GM23338 (cell line): ENCODE results near the gene TTC28. TPM values are rescaled to one million over a fixed set of nuclear protein-coding genes. Genes with fewer than 3 reads are reported as not detected.

Experiments
- ATAC-seq: fragments of 200-7000 bp; cut with Tn5 transposase; 3 replicates; pipeline ENCODE4 v1.9.1; 2020
- DNase-seq: peaks from one replicate; pipeline ENCODE4 v3.0.0-alpha.2; 2015; ENCODE audit warnings: low spot score
- H2AFZ ChIP-seq: fragments of 200-600 bp; sonication (generic); 2 replicates; pipeline ENCODE4 v1.8.0; 2016; ENCODE audit warnings: antibody characterized with exemption, mild to moderate bottlenecking, moderate library complexity
- H3F3A ChIP-seq: fragments of 200-600 bp; sonication (generic); replicated peaks from 2 replicates; pipeline ENCODE4 v1.8.0; 2017; ENCODE audit warnings: antibody characterized with exemption, mixed run types, low read depth
- H3K27ac ChIP-seq: fragments of 200-600 bp; sonication (generic); 2 replicates; pipeline ENCODE4 v1.6.1; 2016; ENCODE audit warnings: low read depth
- H3K27me3 ChIP-seq: fragments of 200-600 bp; sonication (generic); 2 replicates; pipeline ENCODE4 v1.8.0; 2016; ENCODE audit warnings: mild to moderate bottlenecking, mixed run types, moderate library complexity; ENCODE audit not compliant: insufficient read depth
- H3K36me3 ChIP-seq: fragments of 200-600 bp; sonication (generic); 2 replicates; pipeline ENCODE4 v1.8.0; 2016; ENCODE audit warnings: mild to moderate bottlenecking; ENCODE audit not compliant: insufficient read depth
- H3K4me1 ChIP-seq: fragments of 200-600 bp; sonication (generic); 2 replicates; pipeline ENCODE4 v1.8.0; 2016; ENCODE audit warnings: mild to moderate bottlenecking, moderate library complexity; ENCODE audit not compliant: insufficient read depth
- H3K4me2 ChIP-seq: fragments of 200-600 bp; sonication (generic); 2 replicates; pipeline ENCODE4 v1.7.1; 2017; ENCODE audit warnings: mixed run types
- H3K4me3 ChIP-seq: fragments of 200-600 bp; sonication (generic); 2 replicates; pipeline ENCODE4 v1.6.1; 2016; ENCODE audit warnings: mixed run types
- H3K79me2 ChIP-seq: fragments of 200-600 bp; sonication (generic); replicated peaks from 2 replicates; pipeline ENCODE4 v1.8.0; 2017; ENCODE audit warnings: mild to moderate bottlenecking; ENCODE audit not compliant: insufficient read depth
- H3K9me2 ChIP-seq: fragments of 200-600 bp; sonication (generic); 2 replicates; pipeline ENCODE4 v1.8.0; 2017; ENCODE audit not compliant: insufficient read depth
- H4K20me1 ChIP-seq: fragments of 200-600 bp; sonication (generic); replicated peaks from 2 replicates; pipeline ENCODE4 v1.8.0; 2017; ENCODE audit warnings: mild to moderate bottlenecking; ENCODE audit not compliant: insufficient read depth
- H3K27ac Mint-ChIP-seq: 2 replicates; pipeline ENCODE4 v1.8.0; 2020; ENCODE audit warnings: inconsistent platforms, mild to moderate bottlenecking, moderate library complexity, mixed read lengths
- H3K27me3 Mint-ChIP-seq: 3 replicates; pipeline ENCODE4 v1.8.0; 2022; ENCODE audit warnings: low read depth, mild to moderate bottlenecking, moderate library complexity, mixed read lengths, inconsistent platforms; ENCODE audit not compliant: insufficient read depth, poor library complexity
- H3K36me3 Mint-ChIP-seq: 3 replicates; pipeline ENCODE4 v1.8.0; 2021; ENCODE audit warnings: low read depth, mild to moderate bottlenecking, inconsistent platforms, moderate library complexity, mixed read lengths
- H3K4me1 Mint-ChIP-seq: 3 replicates; pipeline ENCODE4 v1.8.0; 2020; ENCODE audit warnings: mild to moderate bottlenecking, inconsistent platforms, mixed read lengths
- H3K4me3 Mint-ChIP-seq: 3 replicates; pipeline ENCODE4 v1.8.0; 2021; ENCODE audit warnings: moderate library complexity, mild to moderate bottlenecking, inconsistent platforms, mixed read lengths
- H3K9me3 Mint-ChIP-seq: 3 replicates; pipeline ENCODE4 v1.8.0; 2020; ENCODE audit warnings: moderate library complexity, mild to moderate bottlenecking, inconsistent platforms, mixed read lengths
- CREB1 ChIP-seq: fragments of 250-450 bp; sonication (Bioruptor Pico); IDR thresholded peaks from 2 replicates; pipeline ENCODE4 v1.5.0; 2020; ENCODE audit warnings: low read depth, mild to moderate bottlenecking, moderate library complexity
- EZH2 ChIP-seq: fragments of 200-600 bp; sonication (generic); IDR thresholded peaks from one replicate; pipeline ENCODE4 v1.8.0; 2017; ENCODE audit warnings: antibody characterized with exemption, mild to moderate bottlenecking, low read depth; ENCODE audit not compliant: unreplicated experiment
- EZH2phosphoT487 ChIP-seq: fragments of 200-600 bp; sonication (generic); IDR thresholded peaks from one replicate; pipeline ENCODE4 v1.8.1; 2018; ENCODE audit warnings: antibody characterized with exemption; ENCODE audit not compliant: unreplicated experiment
- JUNB ChIP-seq: IDR thresholded peaks from one replicate; pipeline ENCODE4 v1.6.1; 2016; ENCODE audit warnings: antibody characterized with exemption; ENCODE audit not compliant: unreplicated experiment
- NANOG ChIP-seq: IDR thresholded peaks from 2 replicates; pipeline ENCODE4 v1.6.1; 2016; ENCODE audit warnings: antibody characterized with exemption, borderline replicate concordance
- POLR2AphosphoS5 ChIP-seq: IDR thresholded peaks from 2 replicates; pipeline ENCODE4 v1.6.1; 2016; ENCODE audit warnings: antibody characterized with exemption, low read depth
- STAT1 ChIP-seq: IDR thresholded peaks from one replicate; pipeline ENCODE4 v1.6.1; 2016; ENCODE audit warnings: antibody characterized with exemption; ENCODE audit not compliant: unreplicated experiment
- ZNF114 ChIP-seq: fragments of 250-450 bp; sonication (Bioruptor Pico); IDR thresholded peaks from 2 replicates; pipeline ENCODE4 v1.5.0; 2020; ENCODE audit warnings: mild to moderate bottlenecking, moderate library complexity
- ZNF331 ChIP-seq: fragments of 250-450 bp; sonication (Bioruptor Pico); IDR thresholded peaks from 2 replicates; pipeline ENCODE4 v1.5.0; 2020; ENCODE audit warnings: low read depth, mild to moderate bottlenecking, moderate library complexity
- polyA plus RNA-seq: library from polyadenylated mRNA; unstranded; fragments of >200 nt; fragmentation: Nextera tagmentation; extraction: Ambion mirVana; gene quantifications from 2 replicates; pipeline ENCODE4 v1.2.1, GENCODE V29; 2016
- total RNA-seq: library from RNA; depleted of rRNA; stranded (reverse); fragments of >200 nt; shearing (Covaris generic); gene quantifications from 2 replicates; pipeline ENCODE4 v1.2.3, GENCODE V29; 2014
- TF ChIP-seq, protein P1 (sequence below): fragments of 250-450 bp; sonication (Bioruptor Pico); IDR thresholded peaks from 2 replicates; pipeline ENCODE4 v1.5.0; 2020; ENCODE audit warnings: mild to moderate bottlenecking, moderate library complexity
- TF ChIP-seq, protein P2 (sequence below): IDR thresholded peaks from one replicate; pipeline ENCODE4 v1.6.1; 2018; ENCODE audit warnings: antibody characterized with exemption; ENCODE audit not compliant: unreplicated experiment
- TF ChIP-seq, protein P3 (sequence below): IDR thresholded peaks from 2 replicates; pipeline ENCODE4 v1.6.1; 2016; ENCODE audit warnings: antibody characterized with exemption
- TF ChIP-seq, protein P4 (sequence below), 2 experiments: fragments of 200-600 bp in 1 of 2; sonication (generic) in 1 of 2; conservative IDR thresholded peaks; 2 replicates each; pipeline versions ENCODE4 v1.5.1 to v1.6.1; 2016 to 2017; ENCODE audit warnings: antibody characterized with exemption in 2 of 2, low read depth in 2 of 2, mild to moderate bottlenecking in 2 of 2, moderate library complexity in 1 of 2

Gene TTC28
- total and polyA plus RNA-seq, 2 experiments from 2014 or later = 4.5 to 16.1 TPM

DNA sequence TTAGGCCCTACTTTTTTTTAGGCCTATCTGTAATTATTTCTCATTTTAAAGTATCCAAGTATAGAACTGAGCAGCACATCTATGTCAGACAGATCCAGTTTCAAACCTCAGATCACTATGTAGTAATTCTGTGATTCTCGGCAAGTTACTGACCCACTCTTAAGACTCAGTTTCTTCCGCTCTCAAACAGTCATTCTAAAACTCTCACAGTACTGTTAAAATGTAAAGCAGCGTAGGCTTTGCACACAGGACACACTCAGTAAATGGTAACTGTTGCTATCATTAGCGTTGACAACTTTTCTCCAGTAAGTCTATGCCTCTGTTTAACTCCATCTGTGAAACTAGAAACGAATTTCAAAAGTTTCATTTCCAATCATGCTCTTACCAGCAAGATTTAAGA lies 277.1 kb downstream of the TTC28 start (continued):
- TF ChIP-seq POLR2AphosphoS5 = no peak
- TF ChIP-seq JUNB = no peak
- no peak for TF ChIP-seq ZNF331 (CRISPR knock-in tag)
- no peak for TF ChIP-seq CREB1 (CRISPR knock-in tag)
- no peak for TF ChIP-seq ZNF114 (CRISPR knock-in tag)

DNA sequence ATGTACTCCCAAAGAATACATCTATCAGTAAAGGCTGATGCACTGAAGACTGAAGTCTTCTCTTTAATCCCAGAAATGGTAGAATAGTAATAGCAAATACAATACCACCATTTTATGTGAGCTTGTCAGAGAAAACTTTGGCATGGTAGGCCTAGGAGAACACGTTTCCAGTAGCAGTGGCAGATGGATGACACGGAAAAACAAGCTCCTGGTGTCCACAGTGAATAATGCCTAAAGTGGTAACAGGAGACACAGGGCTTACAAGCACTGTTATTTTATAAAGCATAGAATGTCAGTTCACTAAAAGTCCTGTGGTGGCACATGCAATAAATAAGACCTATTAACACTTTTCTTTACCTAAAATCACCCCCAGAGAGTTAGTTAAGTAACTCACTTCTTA lies 277.6 kb downstream of the TTC28 start:
- TF ChIP-seq EZH2phosphoT487 (no peak), POLR2AphosphoS5 (no peak), CREB1 (CRISPR knock-in tag) (no peak), ZNF114 (CRISPR knock-in tag) (no peak), EZH2 (no peak), ZNF331 (CRISPR knock-in tag) (no peak), STAT1 (no peak), JUNB (no peak), NANOG (no peak)
- TF ChIP-seq, protein P1, sequence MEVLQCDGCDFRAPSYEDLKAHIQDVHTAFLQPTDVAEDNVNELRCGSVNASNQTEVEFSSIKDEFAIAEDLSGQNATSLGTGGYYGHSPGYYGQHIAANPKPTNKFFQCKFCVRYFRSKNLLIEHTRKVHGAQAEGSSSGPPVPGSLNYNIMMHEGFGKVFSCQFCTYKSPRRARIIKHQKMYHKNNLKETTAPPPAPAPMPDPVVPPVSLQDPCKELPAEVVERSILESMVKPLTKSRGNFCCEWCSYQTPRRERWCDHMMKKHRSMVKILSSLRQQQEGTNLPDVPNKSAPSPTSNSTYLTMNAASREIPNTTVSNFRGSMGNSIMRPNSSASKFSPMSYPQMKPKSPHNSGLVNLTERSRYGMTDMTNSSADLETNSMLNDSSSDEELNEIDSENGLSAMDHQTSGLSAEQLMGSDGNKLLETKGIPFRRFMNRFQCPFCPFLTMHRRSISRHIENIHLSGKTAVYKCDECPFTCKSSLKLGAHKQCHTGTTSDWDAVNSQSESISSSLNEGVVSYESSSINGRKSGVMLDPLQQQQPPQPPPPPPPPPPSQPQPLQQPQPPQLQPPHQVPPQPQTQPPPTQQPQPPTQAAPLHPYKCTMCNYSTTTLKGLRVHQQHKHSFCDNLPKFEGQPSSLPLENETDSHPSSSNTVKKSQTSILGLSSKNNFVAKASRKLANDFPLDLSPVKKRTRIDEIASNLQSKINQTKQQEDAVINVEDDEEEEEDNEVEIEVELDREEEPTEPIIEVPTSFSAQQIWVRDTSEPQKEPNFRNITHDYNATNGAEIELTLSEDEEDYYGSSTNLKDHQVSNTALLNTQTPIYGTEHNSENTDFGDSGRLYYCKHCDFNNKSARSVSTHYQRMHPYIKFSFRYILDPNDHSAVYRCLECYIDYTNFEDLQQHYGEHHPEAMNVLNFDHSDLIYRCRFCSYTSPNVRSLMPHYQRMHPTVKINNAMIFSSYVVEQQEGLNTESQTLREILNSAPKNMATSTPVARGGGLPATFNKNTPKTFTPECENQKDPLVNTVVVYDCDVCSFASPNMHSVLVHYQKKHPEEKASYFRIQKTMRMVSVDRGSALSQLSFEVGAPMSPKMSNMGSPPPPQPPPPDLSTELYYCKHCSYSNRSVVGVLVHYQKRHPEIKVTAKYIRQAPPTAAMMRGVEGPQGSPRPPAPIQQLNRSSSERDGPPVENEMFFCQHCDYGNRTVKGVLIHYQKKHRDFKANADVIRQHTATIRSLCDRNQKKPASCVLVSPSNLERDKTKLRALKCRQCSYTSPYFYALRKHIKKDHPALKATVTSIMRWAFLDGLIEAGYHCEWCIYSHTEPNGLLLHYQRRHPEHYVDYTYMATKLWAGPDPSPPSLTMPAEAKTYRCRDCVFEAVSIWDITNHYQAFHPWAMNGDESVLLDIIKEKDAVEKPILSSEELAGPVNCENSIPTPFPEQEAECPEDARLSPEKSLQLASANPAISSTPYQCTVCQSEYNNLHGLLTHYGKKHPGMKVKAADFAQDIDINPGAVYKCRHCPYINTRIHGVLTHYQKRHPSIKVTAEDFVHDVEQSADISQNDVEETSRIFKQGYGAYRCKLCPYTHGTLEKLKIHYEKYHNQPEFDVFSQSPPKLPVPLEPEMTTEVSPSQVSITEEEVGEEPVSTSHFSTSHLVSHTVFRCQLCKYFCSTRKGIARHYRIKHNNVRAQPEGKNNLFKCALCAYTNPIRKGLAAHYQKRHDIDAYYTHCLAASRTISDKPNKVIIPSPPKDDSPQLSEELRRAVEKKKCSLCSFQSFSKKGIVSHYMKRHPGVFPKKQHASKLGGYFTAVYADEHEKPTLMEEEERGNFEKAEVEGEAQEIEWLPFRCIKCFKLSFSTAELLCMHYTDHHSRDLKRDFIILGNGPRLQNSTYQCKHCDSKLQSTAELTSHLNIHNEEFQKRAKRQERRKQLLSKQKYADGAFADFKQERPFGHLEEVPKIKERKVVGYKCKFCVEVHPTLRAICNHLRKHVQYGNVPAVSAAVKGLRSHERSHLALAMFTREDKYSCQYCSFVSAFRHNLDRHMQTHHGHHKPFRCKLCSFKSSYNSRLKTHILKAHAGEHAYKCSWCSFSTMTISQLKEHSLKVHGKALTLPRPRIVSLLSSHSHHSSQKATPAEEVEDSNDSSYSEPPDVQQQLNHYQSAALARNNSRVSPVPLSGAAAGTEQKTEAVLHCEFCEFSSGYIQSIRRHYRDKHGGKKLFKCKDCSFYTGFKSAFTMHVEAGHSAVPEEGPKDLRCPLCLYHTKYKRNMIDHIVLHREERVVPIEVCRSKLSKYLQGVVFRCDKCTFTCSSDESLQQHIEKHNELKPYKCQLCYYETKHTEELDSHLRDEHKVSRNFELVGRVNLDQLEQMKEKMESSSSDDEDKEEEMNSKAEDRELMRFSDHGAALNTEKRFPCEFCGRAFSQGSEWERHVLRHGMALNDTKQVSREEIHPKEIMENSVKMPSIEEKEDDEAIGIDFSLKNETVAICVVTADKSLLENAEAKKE (CRISPR knock-in tag) = no peak
- TF ChIP-seq, protein P2, sequence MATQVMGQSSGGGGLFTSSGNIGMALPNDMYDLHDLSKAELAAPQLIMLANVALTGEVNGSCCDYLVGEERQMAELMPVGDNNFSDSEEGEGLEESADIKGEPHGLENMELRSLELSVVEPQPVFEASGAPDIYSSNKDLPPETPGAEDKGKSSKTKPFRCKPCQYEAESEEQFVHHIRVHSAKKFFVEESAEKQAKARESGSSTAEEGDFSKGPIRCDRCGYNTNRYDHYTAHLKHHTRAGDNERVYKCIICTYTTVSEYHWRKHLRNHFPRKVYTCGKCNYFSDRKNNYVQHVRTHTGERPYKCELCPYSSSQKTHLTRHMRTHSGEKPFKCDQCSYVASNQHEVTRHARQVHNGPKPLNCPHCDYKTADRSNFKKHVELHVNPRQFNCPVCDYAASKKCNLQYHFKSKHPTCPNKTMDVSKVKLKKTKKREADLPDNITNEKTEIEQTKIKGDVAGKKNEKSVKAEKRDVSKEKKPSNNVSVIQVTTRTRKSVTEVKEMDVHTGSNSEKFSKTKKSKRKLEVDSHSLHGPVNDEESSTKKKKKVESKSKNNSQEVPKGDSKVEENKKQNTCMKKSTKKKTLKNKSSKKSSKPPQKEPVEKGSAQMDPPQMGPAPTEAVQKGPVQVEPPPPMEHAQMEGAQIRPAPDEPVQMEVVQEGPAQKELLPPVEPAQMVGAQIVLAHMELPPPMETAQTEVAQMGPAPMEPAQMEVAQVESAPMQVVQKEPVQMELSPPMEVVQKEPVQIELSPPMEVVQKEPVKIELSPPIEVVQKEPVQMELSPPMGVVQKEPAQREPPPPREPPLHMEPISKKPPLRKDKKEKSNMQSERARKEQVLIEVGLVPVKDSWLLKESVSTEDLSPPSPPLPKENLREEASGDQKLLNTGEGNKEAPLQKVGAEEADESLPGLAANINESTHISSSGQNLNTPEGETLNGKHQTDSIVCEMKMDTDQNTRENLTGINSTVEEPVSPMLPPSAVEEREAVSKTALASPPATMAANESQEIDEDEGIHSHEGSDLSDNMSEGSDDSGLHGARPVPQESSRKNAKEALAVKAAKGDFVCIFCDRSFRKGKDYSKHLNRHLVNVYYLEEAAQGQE = no peak
- TF ChIP-seq, protein P3, sequence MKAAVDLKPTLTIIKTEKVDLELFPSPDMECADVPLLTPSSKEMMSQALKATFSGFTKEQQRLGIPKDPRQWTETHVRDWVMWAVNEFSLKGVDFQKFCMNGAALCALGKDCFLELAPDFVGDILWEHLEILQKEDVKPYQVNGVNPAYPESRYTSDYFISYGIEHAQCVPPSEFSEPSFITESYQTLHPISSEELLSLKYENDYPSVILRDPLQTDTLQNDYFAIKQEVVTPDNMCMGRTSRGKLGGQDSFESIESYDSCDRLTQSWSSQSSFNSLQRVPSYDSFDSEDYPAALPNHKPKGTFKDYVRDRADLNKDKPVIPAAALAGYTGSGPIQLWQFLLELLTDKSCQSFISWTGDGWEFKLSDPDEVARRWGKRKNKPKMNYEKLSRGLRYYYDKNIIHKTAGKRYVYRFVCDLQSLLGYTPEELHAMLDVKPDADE = no peak
- TF ChIP-seq, protein P4, sequence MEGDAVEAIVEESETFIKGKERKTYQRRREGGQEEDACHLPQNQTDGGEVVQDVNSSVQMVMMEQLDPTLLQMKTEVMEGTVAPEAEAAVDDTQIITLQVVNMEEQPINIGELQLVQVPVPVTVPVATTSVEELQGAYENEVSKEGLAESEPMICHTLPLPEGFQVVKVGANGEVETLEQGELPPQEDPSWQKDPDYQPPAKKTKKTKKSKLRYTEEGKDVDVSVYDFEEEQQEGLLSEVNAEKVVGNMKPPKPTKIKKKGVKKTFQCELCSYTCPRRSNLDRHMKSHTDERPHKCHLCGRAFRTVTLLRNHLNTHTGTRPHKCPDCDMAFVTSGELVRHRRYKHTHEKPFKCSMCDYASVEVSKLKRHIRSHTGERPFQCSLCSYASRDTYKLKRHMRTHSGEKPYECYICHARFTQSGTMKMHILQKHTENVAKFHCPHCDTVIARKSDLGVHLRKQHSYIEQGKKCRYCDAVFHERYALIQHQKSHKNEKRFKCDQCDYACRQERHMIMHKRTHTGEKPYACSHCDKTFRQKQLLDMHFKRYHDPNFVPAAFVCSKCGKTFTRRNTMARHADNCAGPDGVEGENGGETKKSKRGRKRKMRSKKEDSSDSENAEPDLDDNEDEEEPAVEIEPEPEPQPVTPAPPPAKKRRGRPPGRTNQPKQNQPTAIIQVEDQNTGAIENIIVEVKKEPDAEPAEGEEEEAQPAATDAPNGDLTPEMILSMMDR (conservative IDR thresholded peaks at IDR 0.05; ENCODE audit: low read depth in 2 of 2) = no peak
- Histone ChIP-seq H3K27ac (no peak overlapping the region), H3K4me2 (no peak overlapping the region), H4K20me1 (no peaks in the 10 kb centered on the region), H3K27me3 (no peaks in the 10 kb centered on the region), H3K36me3 (no peaks in the 10 kb centered on the region), H3K4me1 (no peaks in the 10 kb centered on the region), H3K79me2 (no peaks in the 10 kb centered on the region), H3F3A (no peaks in the 10 kb centered on the region), H2AFZ (no peak overlapping the region), H3K4me3 (no peak overlapping the region), H3K9me2 (no peaks in the 10 kb centered on the region)
- DNase-seq (no peak), ATAC-seq (no peak)
- no peak overlapping the region for H3K4me3 Mint-ChIP-seq
- H3K9me3 Mint-ChIP-seq = peaks cover 3% of the 10 kb centered on the region; the same call in 2 of the 3 replicates
- H3K27me3 Mint-ChIP-seq = peaks cover 1% of the 10 kb centered on the region
- peaks cover 3% of the 10 kb centered on the region; the same call in 2 of the 3 replicates for H3K36me3 Mint-ChIP-seq
- no peak overlapping the region for H3K27ac Mint-ChIP-seq
- H3K4me1 Mint-ChIP-seq = no peaks in the 10 kb centered on the region; the same call in 2 of the 3 replicates
